ENCODE data around the gene TPSB2. TPM values are rescaled to one million over a fixed set of nuclear protein-coding genes. Genes with fewer than 3 reads are reported as not detected.

The TPSB2 gene
- total RNA-seq, 1 donor from 2014 or later, result 3.6 TPM

GRCh38 chr16:1208239-1208830, 21.6 kb downstream of the TPSB2 start:
- DNase-seq, result no peak
- Histone ChIP-seq H3K27me3 (ENCODE audit: low read depth) (peaks cover 27% of the 10 kb centered on the region), H3K27ac (replicated peaks) (no peak overlapping the region), H3K4me1 (no peaks in the 10 kb centered on the region), H3K9me3 (replicated peaks) (no peaks in the 10 kb centered on the region), H3K4me3 (no peak overlapping the region), H3K36me3 (no peaks in the 10 kb centered on the region)
- TF ChIP-seq CTCF (IDR thresholded peaks at IDR 0.05; ENCODE audit: borderline replicate concordance), result no peak
- intact Hi-C loops (cut with micrococcal nuclease), result no loop called here

- no peak overlapping the region for H3K27ac ChIP-seq (replicated peaks)
- no peak for TF ChIP-seq CTCF (IDR thresholded peaks at IDR 0.05; ENCODE audit: borderline replicate concordance)
- no peaks in the 10 kb centered on the region for H3K36me3 ChIP-seq
- DNase-seq, result no peak
- H3K4me3 ChIP-seq, result no peak overlapping the region
- no peaks in the 10 kb centered on the region for H3K9me3 ChIP-seq (replicated peaks)
- H3K4me1 ChIP-seq, result no peaks in the 10 kb centered on the region
- peaks cover 27% of the 10 kb centered on the region for H3K27me3 ChIP-seq (ENCODE audit: low read depth)
- intact Hi-C loops (cut with micrococcal nuclease), result no loop called here
Observed at GRCh38 chr16:1206786-1207185, 23.2 kb downstream of the TPSB2 start.

GRCh38 chr16:1206326-1206725, 23.7 kb downstream of the TPSB2 start:
- TF ChIP-seq CTCF (IDR thresholded peaks at IDR 0.05; ENCODE audit: borderline replicate concordance), result no peak
- intact Hi-C loops (cut with micrococcal nuclease), result no loop called here
- Histone ChIP-seq H3K27me3 (ENCODE audit: low read depth) (peaks cover 27% of the 10 kb centered on the region), H3K9me3 (replicated peaks) (no peaks in the 10 kb centered on the region), H3K27ac (replicated peaks) (no peak overlapping the region), H3K4me1 (no peaks in the 10 kb centered on the region), H3K4me3 (no peak overlapping the region), H3K36me3 (no peaks in the 10 kb centered on the region)
- DNase-seq, result no peak

- no peak for DNase-seq
- intact Hi-C loops (cut with micrococcal nuclease), result no loop called here
- no peaks in the 10 kb centered on the region for H3K9me3 ChIP-seq (replicated peaks)
- H3K27ac ChIP-seq (replicated peaks), result no peak overlapping the region
- H3K4me1 ChIP-seq, result no peaks in the 10 kb centered on the region
- TF ChIP-seq CTCF (IDR thresholded peaks at IDR 0.05; ENCODE audit: borderline replicate concordance), result no peak
- peaks cover 19% of the 10 kb centered on the region for H3K27me3 ChIP-seq (ENCODE audit: low read depth)
- no peaks in the 10 kb centered on the region for H3K36me3 ChIP-seq
- no peak overlapping the region for H3K4me3 ChIP-seq
Observed at GRCh38 chr16:1204933-1205332, 25.1 kb downstream of the TPSB2 start.

- Histone ChIP-seq H3K9me3 (replicated peaks) (no peaks in the 10 kb centered on the region), H3K27ac (replicated peaks) (no peak overlapping the region), H3K4me1 (no peaks in the 10 kb centered on the region), H3K36me3 (no peaks in the 10 kb centered on the region), H3K4me3 (no peak overlapping the region), H3K27me3 (ENCODE audit: low read depth) (peaks cover 12% of the 10 kb centered on the region)
- no peak for DNase-seq
- TF ChIP-seq CTCF (IDR thresholded peaks at IDR 0.05; ENCODE audit: borderline replicate concordance), result no peak
- intact Hi-C loops (cut with micrococcal nuclease), result no loop called here
Observed at GRCh38 chr16:1202274-1202673, 27.7 kb downstream of the TPSB2 start.
